CD8-positive, alpha-beta memory T cell (primary cell): ENCODE results near the gene UTP11. TPM values are rescaled to one million over a fixed set of nuclear protein-coding genes. Genes with fewer than 3 reads are reported as not detected.
A peak's percentile ranks its signal among the peaks of the same experiment; 100 is the strongest.

Experiments used
- CTCF ChIA-PET: fragments of 350-600 bp; sonication (Branson Sonifier 250); formaldehyde crosslinking; loops from one replicate; lab custom pipeline; 2021; ENCODE audit warnings: antibody characterized with exemption; lab: Charles Lee
- POLR2A ChIA-PET: fragments of 350-600 bp; sonication (Branson Sonifier 250); formaldehyde crosslinking; loops from one replicate; lab custom pipeline; 2021; ENCODE audit warnings: antibody characterized with exemption; lab: Charles Lee
- DNase-seq, 5 donors: peaks; one replicate each; pipeline versions ENCODE4 v3.0.0 to v3.0.0-alpha.2; 2020 to 2022; ENCODE audit warnings: mixed read lengths in 1 of 5
- H3K27ac ChIP-seq: one replicate; pipeline ENCODE4 v1.7.0; 2013; ENCODE audit warnings: low read depth, mild to moderate bottlenecking, low read length, moderate library complexity
- H3K27me3 ChIP-seq: 2 replicates; pipeline ENCODE4 v1.7.0; 2013; ENCODE audit warnings: low read length, mild to moderate bottlenecking; ENCODE audit not compliant: insufficient read depth, poor library complexity, severe bottlenecking
- H3K36me3 ChIP-seq: 2 replicates; pipeline ENCODE4 v1.7.0; 2013; ENCODE audit warnings: mild to moderate bottlenecking, low read length, moderate library complexity; ENCODE audit not compliant: insufficient read depth
- H3K4me1 ChIP-seq: 2 replicates; pipeline ENCODE4 v1.7.0; 2013; ENCODE audit warnings: mild to moderate bottlenecking, low read length, moderate library complexity; ENCODE audit not compliant: insufficient read depth
- H3K4me3 ChIP-seq: 2 replicates; pipeline ENCODE4 v1.7.0; 2013; ENCODE audit warnings: mild to moderate bottlenecking, low read length
- H3K9me3 ChIP-seq: 2 replicates; pipeline ENCODE4 v1.7.0; 2013; ENCODE audit warnings: mild to moderate bottlenecking, low read length
- H3K27ac Mint-ChIP-seq, 8 donors: one replicate each; pipeline ENCODE4 v1.8.0; 2020 to 2021; ENCODE audit warnings: mixed read lengths in 8 of 8, mild to moderate bottlenecking in 6 of 8, inconsistent platforms in 3 of 8, moderate library complexity in 3 of 8
- H3K27me3 Mint-ChIP-seq, 2 donors: one replicate each; pipeline ENCODE4 v1.8.0; 2020 to 2021; ENCODE audit warnings: mixed read lengths in 2 of 2, mild to moderate bottlenecking in 1 of 2, moderate library complexity in 1 of 2
- H3K36me3 Mint-ChIP-seq, 3 donors: one replicate each; pipeline ENCODE4 v1.8.0; 2020 to 2021; ENCODE audit warnings: mixed read lengths in 3 of 3, inconsistent platforms in 1 of 3, mild to moderate bottlenecking in 1 of 3
- H3K4me1 Mint-ChIP-seq, 3 donors: one replicate each; pipeline ENCODE4 v1.8.0; 2020 to 2021; ENCODE audit warnings: mixed read lengths in 3 of 3, inconsistent platforms in 1 of 3, mild to moderate bottlenecking in 1 of 3
- H3K4me3 Mint-ChIP-seq, 7 donors: one replicate each; pipeline ENCODE4 v1.8.0; 2020 to 2021; ENCODE audit warnings: mixed read lengths in 7 of 7, mild to moderate bottlenecking in 6 of 7, moderate library complexity in 4 of 7, inconsistent platforms in 2 of 7
- H3K9me3 Mint-ChIP-seq, 5 donors: one replicate each; pipeline ENCODE4 v1.8.0; 2020 to 2022; ENCODE audit warnings: mixed read lengths in 5 of 5, mild to moderate bottlenecking in 3 of 5, moderate library complexity in 2 of 5, inconsistent platforms in 1 of 5
- polyA plus RNA-seq: library from polyadenylated mRNA; unstranded; fragments of 300-500 nt; fragmentation: Illumina TruSeq; gene quantifications from one replicate; pipeline ENCODE4 v1.2.3, GENCODE V29; 2021
- total RNA-seq, 2 experiments: library from RNA; stranded (reverse); gene quantifications; one replicate each; pipeline ENCODE4 v1.2.3, GENCODE V29; 2021

UTP11 gene
- total and polyA plus RNA-seq, 3 experiments from 2014 or later, result 22.4 to 73.6 (median 73.5) TPM

DNA sequence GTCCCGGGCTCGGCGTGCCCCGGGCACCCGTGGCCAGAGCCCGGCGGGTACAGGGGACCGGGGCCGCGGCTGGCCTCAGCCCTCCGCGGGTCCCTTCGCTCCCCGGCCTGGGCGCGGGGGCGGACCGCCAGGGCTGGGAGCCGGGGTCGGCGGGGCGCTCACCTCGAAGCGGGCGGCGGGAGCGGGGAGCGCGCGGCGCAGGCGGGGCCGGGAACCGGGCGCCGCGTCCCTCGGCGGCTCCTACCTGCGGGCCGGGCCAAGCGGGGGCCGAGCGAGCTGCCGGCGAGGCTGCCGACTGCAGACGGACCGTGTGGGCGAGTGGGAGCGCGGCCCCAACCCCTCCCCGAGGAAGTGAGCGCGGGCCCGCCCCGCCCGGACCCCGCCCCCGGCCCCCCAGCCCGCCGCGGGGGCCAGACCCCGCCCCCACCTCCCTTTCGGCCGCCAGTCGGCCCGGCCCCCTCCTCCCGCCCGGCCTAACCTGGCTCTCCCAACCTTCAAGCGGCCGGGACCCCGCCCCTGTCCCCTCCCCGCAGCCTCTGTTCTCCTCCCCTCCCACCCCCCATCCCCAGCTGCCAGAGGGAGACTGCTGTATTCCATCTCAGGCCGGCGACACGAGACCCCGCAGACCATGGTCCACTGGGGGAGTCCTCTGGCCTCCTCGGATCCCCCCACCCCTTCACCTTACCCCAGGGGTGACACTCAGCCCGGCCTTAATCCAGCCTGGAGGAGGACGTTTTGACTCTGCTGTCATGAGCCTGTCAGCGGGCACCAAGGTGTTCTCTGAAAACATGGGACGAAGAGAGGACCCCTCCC is 7.1 kb upstream of the UTP11 start, which contains the start of gene FHL3:
TSS of gene FHL3 (minus strand) at position 320 of the 813 bp plus-strand sequence. CDS start 6,102 bp downstream, outside the sequence.
- Mint-ChIP-seq H3K27ac (peak within 1 kb of the TSS; percentile 68 to 96 (median 85)), H3K36me3 (no peaks in the 10 kb centered on the region), H3K4me3 (peak within 1 kb of the TSS; percentile 72 to 93 (median 86)), H3K4me1 (peaks cover 37 to 51% (median 40%) of the 10 kb centered on the region in 3 donors), H3K9me3 (no peaks in the 10 kb centered on the region), H3K27me3 (peaks cover 0 to 11% of the 10 kb centered on the region in 2 donors)
- peak within 1 kb of the TSS; percentile 61 for H3K4me3 ChIP-seq
- H3K4me1 ChIP-seq, result peaks cover 34% of the 10 kb centered on the region
- no peaks in the 10 kb centered on the region for H3K36me3 ChIP-seq
- peak within 1 kb of the TSS; percentile 75 for H3K27ac ChIP-seq
- ChIA-PET CTCF (no interaction called here), POLR2A (no interaction called here)
- no peaks in the 10 kb centered on the region for H3K27me3 ChIP-seq
- H3K9me3 ChIP-seq, result no peaks in the 10 kb centered on the region
- peak in 3 of 5 donors; percentile 41 to 57 (median 57) for DNase-seq

DNA sequence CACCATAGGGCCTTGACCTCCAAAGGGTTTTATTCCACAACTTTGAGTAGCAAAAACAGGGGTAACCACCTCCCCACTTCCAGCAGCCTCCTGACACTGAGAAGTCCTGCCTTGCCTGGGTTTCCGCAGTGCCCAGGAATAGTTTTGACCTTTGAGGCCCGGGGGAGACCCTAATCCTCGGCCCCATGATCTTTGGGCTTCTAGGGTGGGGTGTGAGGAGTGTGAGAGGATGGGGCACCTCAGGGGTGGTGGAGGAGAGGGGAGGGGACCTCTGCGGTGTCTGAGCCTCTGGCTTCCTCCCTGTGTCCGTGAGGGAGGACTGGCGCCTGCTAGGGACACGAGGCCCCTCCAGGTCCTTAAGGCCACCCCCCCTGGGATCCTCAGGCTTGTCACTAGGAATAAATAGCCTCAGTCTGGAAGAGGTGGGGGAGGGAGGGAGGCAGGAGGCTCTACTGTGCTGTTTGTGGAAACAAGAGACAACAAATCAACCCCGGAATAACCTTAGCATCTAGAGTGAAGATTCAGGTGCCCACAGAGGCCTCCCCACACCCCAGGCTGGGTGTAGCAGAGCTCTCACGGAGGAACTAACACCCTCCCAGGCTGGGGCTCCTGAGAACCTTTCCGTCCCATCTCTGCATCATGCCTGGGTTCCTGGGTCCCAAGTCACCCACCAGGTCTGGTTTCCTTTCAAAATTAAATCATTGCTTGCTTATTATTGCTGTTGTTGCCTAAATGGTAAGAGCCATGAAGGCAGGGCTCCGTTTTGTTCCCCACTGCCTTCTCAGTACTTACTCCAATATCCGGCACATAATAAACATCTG is 6.3 kb upstream of the UTP11 start:
- DNase-seq, result no peak
- Histone ChIP-seq H3K4me3 (no peak overlapping the region), H3K4me1 (peaks cover 35% of the 10 kb centered on the region), H3K9me3 (no peaks in the 10 kb centered on the region), H3K36me3 (no peaks in the 10 kb centered on the region), H3K27me3 (no peaks in the 10 kb centered on the region), H3K27ac (peak overlapping the region; percentile 14)
- CTCF ChIA-PET, result interaction anchor here (1.4 kb wide), 1 partner anchor 16 kb away, joined by 3 read pairs; no protein-coding TSS in a partner anchor
- H3K36me3 Mint-ChIP-seq, result no peaks in the 10 kb centered on the region
- H3K27ac Mint-ChIP-seq, result peak overlapping the region; percentile 68 to 95 (median 82)
- H3K4me3 Mint-ChIP-seq, result peak overlapping the region; percentile 65 to 84 (median 79)
- peaks cover 0 to 11% of the 10 kb centered on the region in 2 donors for H3K27me3 Mint-ChIP-seq
- no peaks in the 10 kb centered on the region for H3K9me3 Mint-ChIP-seq
- H3K4me1 Mint-ChIP-seq, result peaks cover 39 to 49% (median 41%) of the 10 kb centered on the region in 3 donors
- POLR2A ChIA-PET, result no interaction called here

DNA sequence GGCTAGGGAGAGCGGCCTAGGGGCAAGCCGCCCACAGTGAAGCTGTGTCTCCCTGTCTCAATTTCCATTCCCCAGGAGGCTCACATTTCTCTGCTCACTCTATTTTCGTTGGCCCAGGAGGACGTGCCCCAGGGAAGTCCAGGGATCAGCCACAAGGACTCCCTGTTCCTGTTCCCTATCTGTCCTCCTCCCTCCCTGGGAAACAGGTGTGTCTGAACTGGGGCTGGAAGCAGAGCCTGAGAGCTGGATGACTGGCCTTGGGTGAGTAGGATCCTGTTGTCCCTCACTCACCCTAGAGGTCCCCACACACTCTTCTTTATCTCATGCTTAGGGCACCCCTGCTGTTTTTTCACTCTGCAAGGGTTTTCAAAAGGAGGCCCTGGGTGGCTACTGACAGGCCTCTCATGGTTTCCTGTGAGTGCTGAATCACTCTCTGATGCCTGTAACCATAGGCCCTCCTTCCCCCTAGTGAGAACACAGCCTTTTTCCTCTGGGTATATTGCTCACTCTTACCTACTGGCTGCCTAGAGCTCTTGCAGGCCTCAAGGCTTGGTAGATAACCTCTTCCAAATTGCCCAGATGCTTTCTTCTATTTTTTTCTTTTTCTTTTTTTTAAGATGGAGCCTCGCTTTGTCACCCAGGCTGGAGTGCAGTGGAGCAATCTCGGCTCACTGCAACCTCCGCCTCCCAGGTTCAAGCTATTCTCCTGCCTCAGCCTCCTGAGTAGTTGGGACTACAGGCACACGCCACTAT is 3.3 kb upstream of the UTP11 start:
- ChIA-PET POLR2A (interaction anchor here (1.4 kb wide), 1 partner anchor 12 kb away, joined by 3 read pairs; no protein-coding TSS in a partner anchor), CTCF (interaction anchor here (1.1 to 2.2 kb wide), 3 partner anchors 14 to 150 kb away, joined by 3 to 10 read pairs (median 3); partner anchors contain the start of gene MTF1)
- Mint-ChIP-seq H3K27me3 (peaks cover 2 to 4% of the 10 kb centered on the region in 2 donors), H3K4me1 (peaks cover 54 to 60% (median 55%) of the 10 kb centered on the region in 3 donors), H3K36me3 (peaks cover 0 to 9% (median 0%) of the 10 kb centered on the region in 3 donors), H3K4me3 (peak overlapping the region in 5 of 7 donors; percentile 19 to 77 (median 37)), H3K27ac (peak overlapping the region; percentile 72 to 97 (median 92)), H3K9me3 (no peaks in the 10 kb centered on the region)
- Histone ChIP-seq H3K4me3 (no peak overlapping the region), H3K36me3 (no peaks in the 10 kb centered on the region), H3K27me3 (no peaks in the 10 kb centered on the region), H3K27ac (peak overlapping the region; percentile 67), H3K9me3 (no peaks in the 10 kb centered on the region), H3K4me1 (peaks cover 49% of the 10 kb centered on the region)
- DNase-seq, result peak in 4 of 5 donors; percentile 22 to 60 (median 52)

DNA sequence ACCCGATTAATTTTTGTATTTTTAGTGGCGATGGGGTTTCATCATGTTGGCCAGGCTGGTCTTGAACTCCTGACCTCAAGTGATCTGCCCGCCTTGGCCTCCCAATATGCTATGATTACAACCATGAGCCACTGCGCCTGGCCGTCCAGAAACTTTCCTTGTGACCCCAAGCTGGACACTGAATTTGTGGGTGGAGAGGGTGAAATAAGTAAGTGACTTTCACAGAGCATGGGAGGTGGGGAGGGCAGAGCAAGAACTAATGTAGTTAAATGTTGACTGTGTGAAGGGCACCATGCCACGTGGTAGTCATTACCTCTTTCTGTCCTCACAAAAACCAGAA is 2.7 kb upstream of the UTP11 start:
- Histone ChIP-seq H3K4me1 (peaks cover 49% of the 10 kb centered on the region), H3K9me3 (no peaks in the 10 kb centered on the region), H3K4me3 (no peak overlapping the region), H3K27ac (peak overlapping the region; percentile 67), H3K27me3 (no peaks in the 10 kb centered on the region), H3K36me3 (no peaks in the 10 kb centered on the region)
- Mint-ChIP-seq H3K36me3 (peaks cover 0 to 9% (median 0%) of the 10 kb centered on the region in 3 donors), H3K4me1 (peaks cover 50 to 56% (median 51%) of the 10 kb centered on the region in 3 donors), H3K4me3 (peak overlapping the region in 4 of 7 donors; percentile 8 to 71 (median 28)), H3K27me3 (peaks cover 0 to 2% of the 10 kb centered on the region in 2 donors), H3K9me3 (no peaks in the 10 kb centered on the region), H3K27ac (peak overlapping the region in 7 of 8 donors; percentile 29 to 93 (median 82))
- ChIA-PET POLR2A (interaction anchor here (1.4 kb wide), 1 partner anchor 13 kb away, joined by 3 read pairs; no protein-coding TSS in a partner anchor), CTCF (interaction anchor here (1.3 to 2.2 kb wide), 2 partner anchors 15 to 19 kb away, joined by 3 to 10 read pairs; no protein-coding TSS in a partner anchor)
- no peak for DNase-seq

DNA sequence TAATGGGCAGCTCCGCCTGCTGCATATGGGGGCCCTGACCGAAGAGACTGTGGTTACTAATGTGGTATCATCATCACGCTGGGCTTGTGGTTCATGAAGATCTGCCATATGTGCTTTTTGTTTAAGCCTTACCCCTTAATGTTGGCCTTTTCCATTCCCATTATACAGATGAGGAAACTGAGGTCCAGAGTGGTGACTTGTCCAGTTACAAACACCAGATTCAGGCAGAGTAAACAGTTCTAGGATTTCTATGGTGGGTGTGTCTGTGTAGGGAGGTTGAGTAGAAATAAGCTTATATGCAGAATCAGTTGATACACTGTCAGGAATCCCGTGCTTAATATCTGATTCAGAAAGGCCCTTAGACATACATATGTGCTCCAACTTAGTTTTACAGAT is 691 bp downstream of the UTP11 start:
- Mint-ChIP-seq H3K27ac (peak overlapping the region; percentile 89 to 100 (median 97)), H3K36me3 (peaks cover 0 to 39% (median 4%) of the 10 kb centered on the region in 3 donors), H3K4me1 (peaks cover 46 to 57% (median 51%) of the 10 kb centered on the region in 3 donors), H3K4me3 (peak overlapping the region; percentile 95 to 99 (median 99)), H3K27me3 (peaks cover 0 to 2% of the 10 kb centered on the region in 2 donors), H3K9me3 (no peaks in the 10 kb centered on the region)
- DNase-seq, result no peak
- ChIA-PET CTCF (interaction anchor here (0.6 to 1.8 kb wide), 3 partner anchors 13 to 1785 kb away, joined by 3 to 8 read pairs (median 5); partner anchors contain the start of gene SF3A3), POLR2A (interaction anchor here (0.6 to 1.0 kb wide), 3 partner anchors 17 to 552 kb away, joined by 3 to 4 read pairs (median 3); partner anchors contain the start of genes C1orf122 and YRDC)
- Histone ChIP-seq H3K9me3 (no peaks in the 10 kb centered on the region), H3K36me3 (peaks cover 27% of the 10 kb centered on the region), H3K27ac (peak overlapping the region; percentile 79), H3K27me3 (no peaks in the 10 kb centered on the region), H3K4me3 (peak overlapping the region; percentile 73), H3K4me1 (peaks cover 45% of the 10 kb centered on the region)

DNA sequence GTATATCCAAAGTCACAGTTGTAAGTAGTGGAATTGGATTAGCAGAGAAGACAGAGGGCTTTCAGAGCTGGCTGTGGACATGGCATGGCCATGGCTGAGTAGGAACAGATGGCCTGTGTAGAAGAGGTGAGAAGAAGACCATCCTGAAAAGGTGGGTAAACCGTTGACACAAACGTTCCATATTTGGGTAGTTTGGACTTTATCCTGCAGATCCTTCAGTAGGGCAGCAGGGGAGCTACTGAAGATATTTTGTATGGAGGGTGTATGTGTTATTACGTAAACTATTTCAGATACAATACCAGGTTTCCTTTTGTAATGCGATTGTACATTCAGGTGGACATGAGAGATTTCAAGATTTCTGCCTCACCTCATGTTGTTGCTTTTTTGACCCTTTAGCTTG is 1.6 kb downstream of the UTP11 start:
- H3K4me1 Mint-ChIP-seq, result peaks cover 44 to 57% (median 53%) of the 10 kb centered on the region in 3 donors
- peaks cover 0 to 2% of the 10 kb centered on the region in 2 donors for H3K27me3 Mint-ChIP-seq
- no peak overlapping the region for H3K4me3 ChIP-seq
- peak overlapping the region in 5 of 7 donors; percentile 95 to 99 (median 99) for H3K4me3 Mint-ChIP-seq
- no peaks in the 10 kb centered on the region for H3K9me3 Mint-ChIP-seq
- H3K4me1 ChIP-seq, result peaks cover 39% of the 10 kb centered on the region
- H3K27ac ChIP-seq, result peak overlapping the region; percentile 38
- H3K9me3 ChIP-seq, result no peaks in the 10 kb centered on the region
- H3K27me3 ChIP-seq, result no peaks in the 10 kb centered on the region
- H3K36me3 Mint-ChIP-seq, result peaks cover 5 to 48% (median 7%) of the 10 kb centered on the region in 3 donors
- ChIA-PET POLR2A (no interaction called here), CTCF (interaction anchor here (1.7 kb wide), 1 partner anchor 24 kb away, joined by 4 read pairs; no protein-coding TSS in a partner anchor)
- DNase-seq, result no peak
- peaks cover 36% of the 10 kb centered on the region for H3K36me3 ChIP-seq
- peak overlapping the region in 6 of 8 donors; percentile 11 to 99 (median 31) for H3K27ac Mint-ChIP-seq
